ENCODE data around the gene DENND5B.

Gene DENND5B

DNA sequence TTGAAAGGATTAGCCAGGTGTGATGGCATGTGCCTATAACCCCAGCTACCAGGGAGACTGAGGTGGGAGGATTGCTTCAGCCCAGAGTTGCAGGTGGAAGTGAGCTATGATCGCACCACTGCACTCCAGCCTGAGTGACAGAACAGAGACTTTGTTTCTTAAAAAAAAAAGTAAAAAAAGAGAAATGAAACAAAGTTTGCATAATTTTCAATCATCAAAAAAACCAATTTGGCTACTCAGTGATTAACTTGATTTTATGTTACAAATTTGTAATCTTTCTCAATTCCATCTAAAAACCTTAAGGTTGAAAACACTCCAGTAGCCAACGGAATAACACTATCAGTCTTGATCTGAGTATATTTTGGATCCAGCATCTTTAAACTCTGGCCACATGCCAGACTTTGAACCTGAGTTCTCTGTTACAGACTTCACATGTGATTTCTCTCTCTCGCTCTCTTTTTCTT is 12.6 kb upstream of the DENND5B start:
- ATAC-seq = peak; percentile 97
- Mint-ChIP-seq H3K27me3 (no peaks in the 10 kb centered on the region), H3K4me1 (peaks cover 44% of the 10 kb centered on the region), H3K4me3 (peak overlapping the region; percentile 62), H3K36me3 (peaks cover 10% of the 10 kb centered on the region), H3K27ac (peak overlapping the region; percentile 82), H3K9me3 (peaks cover 10% of the 10 kb centered on the region)

GRCh38 chr12:31600750-31601149 is 9.8 kb upstream of the DENND5B start:
- H3K4me1 Mint-ChIP-seq = peaks cover 52% of the 10 kb centered on the region
- H3K27me3 Mint-ChIP-seq = no peaks in the 10 kb centered on the region
- peak overlapping the region; percentile 73 for H3K27ac Mint-ChIP-seq
- no peaks in the 10 kb centered on the region for H3K36me3 Mint-ChIP-seq
- peak overlapping the region; percentile 15 for H3K4me3 Mint-ChIP-seq
- H3K9me3 Mint-ChIP-seq = peaks cover 3% of the 10 kb centered on the region
- ATAC-seq = no peak

- Mint-ChIP-seq H3K36me3 (no peaks in the 10 kb centered on the region), H3K27ac (peak overlapping the region; percentile 73), H3K4me3 (no peak overlapping the region), H3K4me1 (peaks cover 52% of the 10 kb centered on the region), H3K27me3 (no peaks in the 10 kb centered on the region), H3K9me3 (peaks cover 3% of the 10 kb centered on the region)
- no peak for ATAC-seq
Observed at GRCh38 chr12:31600252-31600651, 9.3 kb upstream of the DENND5B start.

DNA sequence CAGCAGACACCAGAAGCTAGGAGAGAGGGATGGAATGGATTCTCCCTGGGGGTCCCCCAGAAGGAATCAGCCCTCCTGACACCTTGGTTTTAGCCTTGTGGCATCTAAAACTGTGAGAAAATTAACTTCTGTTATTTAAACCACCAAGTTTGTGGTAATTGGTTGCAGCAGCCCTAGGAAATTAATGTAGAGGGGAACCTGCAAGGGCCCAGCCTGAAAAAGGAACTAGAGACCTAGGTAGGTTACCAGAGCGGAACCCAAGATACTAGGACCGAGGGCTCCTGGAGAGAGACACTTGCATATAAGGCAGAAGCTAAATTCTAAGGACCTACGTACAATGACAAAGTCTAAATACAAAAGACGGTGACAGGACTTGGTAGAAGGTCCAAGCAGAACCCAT is 8.1 kb upstream of the DENND5B start:
- peaks cover 47% of the 10 kb centered on the region for H3K4me1 Mint-ChIP-seq
- peak overlapping the region; percentile 73 for H3K27ac Mint-ChIP-seq
- no peaks in the 10 kb centered on the region for H3K27me3 Mint-ChIP-seq

GRCh38 chr12:31597066-31597465 is 6.1 kb upstream of the DENND5B start:
- peak overlapping the region; percentile 53 for H3K27ac Mint-ChIP-seq
- peaks cover 34% of the 10 kb centered on the region for H3K4me1 Mint-ChIP-seq
- no peak overlapping the region for H3K4me3 Mint-ChIP-seq
- no peaks in the 10 kb centered on the region for H3K36me3 Mint-ChIP-seq
- ATAC-seq = no peak
- no peaks in the 10 kb centered on the region for H3K9me3 Mint-ChIP-seq
- no peaks in the 10 kb centered on the region for H3K27me3 Mint-ChIP-seq

More for the DNA sequence above, 8.1 kb upstream of the DENND5B start:
- Mint-ChIP-seq H3K4me3 (peak overlapping the region; percentile 28), H3K36me3 (no peaks in the 10 kb centered on the region), H3K9me3 (no peaks in the 10 kb centered on the region)
- ATAC-seq = peak; percentile 95

GRCh38 chr12:31594681-31595080 is 3.7 kb upstream of the DENND5B start:
- Mint-ChIP-seq H3K9me3 (no peaks in the 10 kb centered on the region), H3K27ac (peak overlapping the region; percentile 32), H3K36me3 (no peaks in the 10 kb centered on the region), H3K4me3 (no peak overlapping the region), H3K27me3 (no peaks in the 10 kb centered on the region), H3K4me1 (peaks cover 33% of the 10 kb centered on the region)
- ATAC-seq = no peak

GRCh38 chr12:31591380-31591901 is 505 bp upstream of the DENND5B start:
- H3K4me3 Mint-ChIP-seq = peak overlapping the region; percentile 83
- peaks cover 44% of the 10 kb centered on the region for H3K4me1 Mint-ChIP-seq
- peaks cover 5% of the 10 kb centered on the region for H3K9me3 Mint-ChIP-seq
- ATAC-seq = peak; percentile 67
- peak overlapping the region; percentile 91 for H3K27ac Mint-ChIP-seq
- H3K36me3 Mint-ChIP-seq = peaks cover 8% of the 10 kb centered on the region
- no peaks in the 10 kb centered on the region for H3K27me3 Mint-ChIP-seq

DNA sequence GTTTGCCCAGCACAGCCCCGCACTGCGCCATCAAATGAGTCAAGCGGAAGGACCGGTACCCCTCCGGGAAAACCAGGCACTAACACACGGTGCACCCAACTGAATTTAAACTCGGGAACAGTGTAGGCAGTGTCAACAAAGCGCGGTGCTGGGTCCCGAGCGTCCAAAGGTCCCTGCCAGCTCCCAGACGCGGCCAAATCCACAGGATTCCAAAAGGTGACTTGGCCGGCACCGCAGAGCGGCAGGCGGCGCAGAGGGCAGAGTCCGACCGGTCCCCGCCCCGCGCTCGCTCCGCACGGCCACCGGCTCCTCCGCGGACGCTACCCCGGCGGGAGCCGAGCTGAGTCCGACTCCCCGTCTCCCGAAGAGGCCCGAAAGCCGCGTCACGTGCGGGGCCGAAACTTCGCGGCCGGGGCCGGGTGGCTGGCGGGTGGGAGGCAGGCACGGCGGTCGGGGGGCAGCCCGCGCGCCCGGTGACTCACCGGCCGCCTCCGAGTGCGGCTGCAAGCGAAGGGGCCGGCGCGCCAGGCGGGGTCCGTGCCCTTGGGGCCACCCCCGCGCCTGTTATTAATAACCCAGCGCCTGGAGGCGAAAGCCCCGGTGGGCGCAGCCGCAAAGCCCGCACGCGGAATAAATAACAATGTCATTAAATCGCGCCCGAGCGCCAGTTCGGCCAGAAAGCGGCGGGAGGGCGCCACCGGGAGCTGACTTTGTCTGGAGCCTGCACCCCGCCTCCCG is 863 bp downstream of the DENND5B start:
- Mint-ChIP-seq H3K4me3 (peak overlapping the region; percentile 84), H3K4me1 (peaks cover 54% of the 10 kb centered on the region), H3K36me3 (peaks cover 16% of the 10 kb centered on the region), H3K27ac (peak overlapping the region; percentile 87), H3K9me3 (peaks cover 9% of the 10 kb centered on the region), H3K27me3 (no peaks in the 10 kb centered on the region)
- peak; percentile 81 for ATAC-seq

- Mint-ChIP-seq H3K36me3 (peaks cover 18% of the 10 kb centered on the region), H3K4me1 (peaks cover 57% of the 10 kb centered on the region), H3K27me3 (no peaks in the 10 kb centered on the region), H3K27ac (peak overlapping the region; percentile 87), H3K4me3 (peak overlapping the region; percentile 84), H3K9me3 (peaks cover 9% of the 10 kb centered on the region)
- no peak for ATAC-seq
Observed at GRCh38 chr12:31589598-31589903, 1.4 kb downstream of the DENND5B start.

- H3K27me3 Mint-ChIP-seq = no peaks in the 10 kb centered on the region
Observed at GRCh38 chr12:31588976-31589375, 2.0 kb downstream of the DENND5B start.

GRCh38 chr12:31586728-31587127 is 4.2 kb downstream of the DENND5B start:
- peak overlapping the region; percentile 87 for H3K27ac Mint-ChIP-seq
- H3K27me3 Mint-ChIP-seq = no peaks in the 10 kb centered on the region
- peaks cover 9% of the 10 kb centered on the region for H3K9me3 Mint-ChIP-seq
- H3K36me3 Mint-ChIP-seq = peaks cover 27% of the 10 kb centered on the region
- peaks cover 72% of the 10 kb centered on the region for H3K4me1 Mint-ChIP-seq
- no peak for ATAC-seq
- H3K4me3 Mint-ChIP-seq = peak overlapping the region; percentile 32

More at GRCh38 chr12:31588976-31589375, 2.0 kb downstream of the DENND5B start:
- Mint-ChIP-seq H3K9me3 (peaks cover 9% of the 10 kb centered on the region), H3K4me1 (peaks cover 63% of the 10 kb centered on the region), H3K27ac (peak overlapping the region; percentile 87), H3K36me3 (peaks cover 23% of the 10 kb centered on the region), H3K4me3 (peak overlapping the region; percentile 84)
- ATAC-seq = no peak

DNA sequence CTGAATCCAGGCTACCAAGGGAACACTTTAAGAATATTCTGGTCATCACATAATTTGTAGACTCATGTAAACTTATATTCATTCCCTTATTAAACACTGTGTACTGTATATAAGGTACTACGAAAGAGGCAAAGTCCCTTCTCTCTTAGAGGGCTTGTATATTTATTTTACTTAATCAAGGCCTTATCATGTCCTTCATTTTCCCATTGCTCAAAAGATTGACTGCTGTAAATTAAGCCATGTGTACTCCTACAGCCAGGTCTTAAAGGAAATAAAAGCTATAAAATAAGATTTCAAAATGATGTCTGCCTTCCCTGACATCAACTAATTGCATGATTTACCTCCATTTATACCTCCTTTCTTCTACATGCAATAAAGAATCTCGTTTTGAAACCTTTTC is 5.0 kb downstream of the DENND5B start:
- H3K36me3 Mint-ChIP-seq = peaks cover 29% of the 10 kb centered on the region
- peak overlapping the region; percentile 87 for H3K27ac Mint-ChIP-seq
- peaks cover 66% of the 10 kb centered on the region for H3K4me1 Mint-ChIP-seq
- no peak for ATAC-seq
- no peaks in the 10 kb centered on the region for H3K27me3 Mint-ChIP-seq
- peak overlapping the region; percentile 41 for H3K4me3 Mint-ChIP-seq
- peaks cover 9% of the 10 kb centered on the region for H3K9me3 Mint-ChIP-seq

- Mint-ChIP-seq H3K36me3 (peaks cover 29% of the 10 kb centered on the region), H3K27me3 (no peaks in the 10 kb centered on the region), H3K27ac (peak overlapping the region; percentile 87), H3K9me3 (peaks cover 9% of the 10 kb centered on the region), H3K4me3 (no peak overlapping the region), H3K4me1 (peaks cover 66% of the 10 kb centered on the region)
- no peak for ATAC-seq
Observed at GRCh38 chr12:31585271-31585670, 5.7 kb downstream of the DENND5B start.

GRCh38 chr12:31584782-31585181 is 6.2 kb downstream of the DENND5B start:
- peaks cover 66% of the 10 kb centered on the region for H3K4me1 Mint-ChIP-seq
- H3K36me3 Mint-ChIP-seq = peaks cover 29% of the 10 kb centered on the region
- H3K4me3 Mint-ChIP-seq = no peak overlapping the region
- ATAC-seq = no peak
- peaks cover 9% of the 10 kb centered on the region for H3K9me3 Mint-ChIP-seq
- no peaks in the 10 kb centered on the region for H3K27me3 Mint-ChIP-seq
- H3K27ac Mint-ChIP-seq = peak overlapping the region; percentile 87

GRCh38 chr12:31583878-31584277 is 7.1 kb downstream of the DENND5B start:
- no peak for ATAC-seq
- no peaks in the 10 kb centered on the region for H3K27me3 Mint-ChIP-seq
- peaks cover 9% of the 10 kb centered on the region for H3K9me3 Mint-ChIP-seq
- H3K36me3 Mint-ChIP-seq = peaks cover 29% of the 10 kb centered on the region
- peaks cover 59% of the 10 kb centered on the region for H3K4me1 Mint-ChIP-seq
- peak overlapping the region; percentile 87 for H3K27ac Mint-ChIP-seq
- H3K4me3 Mint-ChIP-seq = no peak overlapping the region

GRCh38 chr12:31582155-31582554 is 8.8 kb downstream of the DENND5B start:
- Mint-ChIP-seq H3K9me3 (peaks cover 3% of the 10 kb centered on the region), H3K4me1 (peaks cover 53% of the 10 kb centered on the region)

More at GRCh38 chr12:31582155-31582554, 8.8 kb downstream of the DENND5B start:
- no peak overlapping the region for H3K4me3 Mint-ChIP-seq
- no peaks in the 10 kb centered on the region for H3K27me3 Mint-ChIP-seq
- H3K27ac Mint-ChIP-seq = no peak overlapping the region
- ATAC-seq = no peak
- H3K36me3 Mint-ChIP-seq = peaks cover 21% of the 10 kb centered on the region
